Measurements from ENCODE around the gene OR3A1. TPM values are rescaled to one million over a fixed set of nuclear protein-coding genes. Genes with fewer than 3 reads are reported as not detected.
"Not testable (repeated sequence)": the region's sequence is repeated elsewhere in the genome, so short reads cannot be mapped to it uniquely, and the experiment has no call there.

OR3A1 gene, protein sequence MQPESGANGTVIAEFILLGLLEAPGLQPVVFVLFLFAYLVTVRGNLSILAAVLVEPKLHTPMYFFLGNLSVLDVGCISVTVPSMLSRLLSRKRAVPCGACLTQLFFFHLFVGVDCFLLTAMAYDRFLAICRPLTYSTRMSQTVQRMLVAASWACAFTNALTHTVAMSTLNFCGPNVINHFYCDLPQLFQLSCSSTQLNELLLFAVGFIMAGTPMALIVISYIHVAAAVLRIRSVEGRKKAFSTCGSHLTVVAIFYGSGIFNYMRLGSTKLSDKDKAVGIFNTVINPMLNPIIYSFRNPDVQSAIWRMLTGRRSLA
- under 1 TPM in 1 of 4 donors, not detected in 3; 0.35 TPM for total RNA-seq

DNA sequence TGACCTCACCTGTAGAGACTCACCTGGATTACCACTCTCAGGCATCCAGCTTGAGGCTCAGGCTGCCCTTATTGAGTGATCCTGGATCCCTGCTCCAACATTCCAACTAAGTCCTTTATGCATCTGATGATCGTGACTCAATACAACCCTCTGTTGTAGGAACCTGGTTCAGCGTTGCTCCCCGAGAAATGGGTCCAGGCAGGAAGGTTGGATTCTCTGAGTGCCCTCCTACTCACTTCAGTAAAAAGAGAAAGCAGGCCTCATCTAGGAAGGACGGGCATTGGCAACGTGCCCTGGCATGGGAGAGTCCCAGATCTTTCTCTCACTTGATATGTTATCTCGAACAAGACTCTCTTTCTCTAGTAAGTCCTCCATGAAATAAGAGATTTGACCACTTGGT is at the start of gene OR3A1:
Gene OR3A1 (minus strand): TSS at position 101 of the 400 bp plus-strand sequence. CDS start 5,778 bp downstream, outside the sequence.
- Histone ChIP-seq H3K4me1 (no peaks in the 10 kb centered on the region), H3K4me3 (no peak within 1 kb of the TSS), H3K27me3 (no peaks in the 10 kb centered on the region), H3K27ac (no peak within 1 kb of the TSS), H3K9me3 (no peaks in the 10 kb centered on the region), H3K36me3 (no peaks in the 10 kb centered on the region)
- no peak for TF ChIP-seq CTCF (IDR thresholded peaks at IDR 0.05)
- TF ChIP-seq POLR2A (IDR thresholded peaks at IDR 0.05), result no peak
- intact Hi-C loops (cut with DNase I; ENCODE audit: low total_unique reads), result no loop called here
- no peak for DNase-seq

- DNase-seq; H3K4me3 ChIP-seq; H3K36me3 ChIP-seq; H3K4me1 ChIP-seq; intact Hi-C loops (cut with DNase I; ENCODE audit: low total_unique reads); H3K9me3 ChIP-seq; H3K27ac ChIP-seq; H3K27me3 ChIP-seq: not testable (repeated sequence)
Measured at GRCh38 chr17:3342782-3343181, 44.6 kb upstream of the OR3A1 start.

DNA sequence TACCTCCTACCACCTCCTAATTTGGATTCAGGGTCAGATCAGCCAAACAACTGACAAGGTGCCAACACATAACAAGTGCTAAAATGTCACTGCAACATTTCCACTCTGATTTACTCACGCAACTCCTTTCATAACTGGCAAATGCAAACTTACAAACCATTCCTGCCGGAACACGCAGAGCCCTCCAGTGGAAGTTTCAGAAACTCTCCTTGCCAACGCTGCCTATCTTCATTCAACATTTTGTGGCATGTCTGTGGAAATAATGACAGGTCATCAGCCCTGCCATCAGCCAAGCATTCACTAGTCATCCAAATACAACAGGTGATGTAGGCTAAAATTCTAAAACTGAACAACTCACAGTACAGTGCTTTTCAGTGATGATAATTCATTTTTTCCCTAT is 37.7 kb upstream of the OR3A1 start:
- TF ChIP-seq CTCF (IDR thresholded peaks at IDR 0.05) (no peak), POLR2A (IDR thresholded peaks at IDR 0.05) (no peak)
- no peak for DNase-seq
- Histone ChIP-seq H3K4me3 (no peak overlapping the region), H3K27me3 (no peaks in the 10 kb centered on the region), H3K4me1 (no peaks in the 10 kb centered on the region), H3K36me3 (no peaks in the 10 kb centered on the region), H3K9me3 (no peaks in the 10 kb centered on the region), H3K27ac (no peak overlapping the region)
- intact Hi-C loops (cut with DNase I; ENCODE audit: low total_unique reads), result no loop called here

GRCh38 chr17:3318336-3318735 is 20.2 kb upstream of the OR3A1 start:
- Histone ChIP-seq H3K4me3 (no peak overlapping the region), H3K36me3 (no peaks in the 10 kb centered on the region), H3K27ac (no peak overlapping the region), H3K4me1 (no peaks in the 10 kb centered on the region), H3K9me3 (no peaks in the 10 kb centered on the region), H3K27me3 (no peaks in the 10 kb centered on the region)
- TF ChIP-seq POLR2A (IDR thresholded peaks at IDR 0.05) (no peak), CTCF (IDR thresholded peaks at IDR 0.05) (no peak)
- intact Hi-C loops (cut with DNase I; ENCODE audit: low total_unique reads), result no loop called here
- no peak for DNase-seq

DNA sequence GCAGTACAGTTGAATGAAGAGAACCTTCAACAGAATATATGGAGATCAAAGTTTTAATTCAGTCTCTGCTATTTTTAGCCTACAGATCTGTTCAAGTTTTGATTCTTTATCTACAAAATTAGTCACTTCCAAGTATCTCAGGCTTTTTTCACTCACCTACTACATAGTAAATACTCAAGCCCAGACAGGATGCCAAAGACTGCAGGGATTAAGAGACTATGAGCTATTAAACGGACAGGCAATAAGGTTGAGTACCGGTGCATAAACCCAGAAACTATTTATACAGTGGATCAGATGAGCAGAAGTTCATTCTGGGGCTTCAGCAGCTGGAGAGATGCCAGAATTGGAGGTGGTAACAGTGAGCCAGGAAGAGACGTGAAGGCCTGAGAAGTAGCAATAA is 18.7 kb upstream of the OR3A1 start:
- Histone ChIP-seq H3K9me3 (no peaks in the 10 kb centered on the region), H3K36me3 (no peaks in the 10 kb centered on the region), H3K27me3 (no peaks in the 10 kb centered on the region), H3K4me3 (no peak overlapping the region), H3K27ac (no peak overlapping the region), H3K4me1 (no peaks in the 10 kb centered on the region)
- DNase-seq, result no peak
- intact Hi-C loops (cut with DNase I; ENCODE audit: low total_unique reads), result no loop called here
- TF ChIP-seq POLR2A (IDR thresholded peaks at IDR 0.05), result no peak
- no peak for TF ChIP-seq CTCF (IDR thresholded peaks at IDR 0.05)
